Lower lobe of right lung (tissue), 2 donors: ENCODE data around the gene PTPRN2. TPM values are rescaled to one million over a fixed set of nuclear protein-coding genes. Genes with fewer than 3 reads are reported as not detected.

ENCODE experiments used
- ATAC-seq, 2 donors: fragments of 200-7000 bp; cut with Tn5 transposase; one replicate each; pipeline ENCODE4 v1.9.1; 2020 to 2022; ENCODE audit warnings: mild to moderate bottlenecking in 2 of 2, moderate library complexity in 2 of 2
- DNase-seq: peaks from one replicate; pipeline ENCODE4 v3.0.0-alpha.2; 2020
- H3K27ac ChIP-seq: fragments of 200-600 bp; one replicate; pipeline ENCODE4 v1.8.0; 2022
- H3K27me3 ChIP-seq: fragments of 200-600 bp; one replicate; pipeline ENCODE4 v1.8.0; 2022; ENCODE audit warnings: low read depth
- H3K36me3 ChIP-seq: fragments of 200-600 bp; one replicate; pipeline ENCODE4 v1.8.0; 2022; ENCODE audit warnings: mild to moderate bottlenecking
- H3K4me1 ChIP-seq: fragments of 200-600 bp; one replicate; pipeline ENCODE4 v1.8.0; 2022
- H3K4me3 ChIP-seq: fragments of 200-600 bp; one replicate; pipeline ENCODE4 v1.8.0; 2022; ENCODE audit warnings: mild to moderate bottlenecking
- H3K9me3 ChIP-seq: fragments of 200-600 bp; one replicate; pipeline ENCODE4 v1.8.0; 2022
- CTCF ChIP-seq: fragments of 200-600 bp; IDR thresholded peaks from one replicate; pipeline ENCODE4 v1.8.0; 2022; ENCODE audit warnings: antibody characterized with exemption, mild to moderate bottlenecking
- intact Hi-C: fragments of 100-400 bp; cut with DNase I; formaldehyde crosslinking; loops from one replicate; pipeline ENCODE4 v1.11.0; 2022
- total RNA-seq: library from RNA; stranded (reverse); fragmentation: NEBNext Ultra II Directional; extraction: Animal tissue kit (Norgen Biotek cat#: 25700); gene quantifications from one replicate; pipeline ENCODE4 v1.2.1, GENCODE V29; 2021
- donor health status: DM: no; HTN: yes; CAD: no; lungs with severe emphysema.

Gene PTPRN2
- total RNA-seq, 1 donor from 2014 or later: 6.8 TPM

GRCh38 chr7:157764193-157764592, 823.4 kb downstream of the PTPRN2 start:
- no peaks in the 10 kb centered on the region for H3K4me1 ChIP-seq

DNA sequence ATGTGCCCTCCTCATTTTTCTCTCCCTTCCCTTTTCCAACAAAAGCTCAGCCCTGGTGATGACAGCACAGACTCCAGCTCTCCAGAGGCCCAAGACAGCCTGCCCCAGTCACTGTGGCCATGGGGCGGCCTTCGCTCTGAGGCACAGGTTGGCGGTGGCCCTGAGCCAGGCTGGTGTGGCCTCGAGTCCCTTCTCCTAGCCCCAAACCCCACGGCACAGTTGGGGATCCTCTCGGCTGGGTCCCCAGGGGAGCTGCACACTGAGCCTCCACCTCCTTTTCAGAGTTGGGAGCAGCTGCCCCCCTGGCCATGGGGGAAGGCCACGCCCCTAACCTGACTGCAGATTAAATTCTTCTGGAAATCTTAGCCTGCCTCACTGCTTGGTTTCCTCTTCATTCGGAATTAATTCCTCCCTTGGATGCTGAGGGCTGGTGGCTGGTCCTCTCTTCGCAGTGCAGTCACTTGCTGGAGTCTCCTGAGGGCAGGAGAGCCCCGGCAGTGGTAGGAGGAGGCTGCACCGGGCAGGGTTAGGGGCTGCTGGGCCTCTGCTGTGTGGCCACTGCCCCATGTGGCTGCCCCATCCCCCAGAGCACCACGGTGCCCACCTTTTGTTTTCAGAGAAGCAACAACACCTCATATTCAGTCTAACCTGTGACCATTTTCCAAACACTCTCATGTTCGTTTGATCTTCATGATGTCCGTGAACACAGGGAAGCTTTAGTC, 824.2 kb downstream of the PTPRN2 start:
- H3K4me3 ChIP-seq: no peak overlapping the region
- no peaks in the 10 kb centered on the region for H3K4me1 ChIP-seq
- H3K27ac ChIP-seq: no peak overlapping the region
- no peaks in the 10 kb centered on the region for H3K9me3 ChIP-seq
- no peaks in the 10 kb centered on the region for H3K27me3 ChIP-seq
- no peaks in the 10 kb centered on the region for H3K36me3 ChIP-seq
- ATAC-seq (peak in 1 of 2 donors; percentile 25), DNase-seq (peak; percentile 24)
- no peak for TF ChIP-seq CTCF
- intact Hi-C loops: no loop called here

More at GRCh38 chr7:157764193-157764592, 823.4 kb downstream of the PTPRN2 start:
- intact Hi-C loops: no loop called here
- Histone ChIP-seq H3K4me3 (no peak overlapping the region), H3K9me3 (no peaks in the 10 kb centered on the region), H3K36me3 (no peaks in the 10 kb centered on the region), H3K27me3 (peaks cover 4% of the 10 kb centered on the region), H3K27ac (no peak overlapping the region)
- ATAC-seq (no peak), DNase-seq (no peak)
- no peak for TF ChIP-seq CTCF

- Histone ChIP-seq H3K4me1 (no peaks in the 10 kb centered on the region), H3K9me3 (no peaks in the 10 kb centered on the region), H3K4me3 (no peak overlapping the region), H3K36me3 (no peaks in the 10 kb centered on the region), H3K27me3 (no peaks in the 10 kb centered on the region), H3K27ac (no peak overlapping the region)
- intact Hi-C loops: no loop called here
- DNase-seq (peak; percentile 42), ATAC-seq (no peak)
- TF ChIP-seq CTCF: no peak
Measured at GRCh38 chr7:157762824-157763223, 824.8 kb downstream of the PTPRN2 start.

GRCh38 chr7:157760004-157760730, 827.5 kb downstream of the PTPRN2 start:
- Histone ChIP-seq H3K4me3 (no peak overlapping the region), H3K36me3 (no peaks in the 10 kb centered on the region), H3K27me3 (no peaks in the 10 kb centered on the region), H3K4me1 (no peaks in the 10 kb centered on the region), H3K27ac (no peak overlapping the region), H3K9me3 (no peaks in the 10 kb centered on the region)
- no peak for TF ChIP-seq CTCF
- intact Hi-C loops: no loop called here
- ATAC-seq (no peak), DNase-seq (no peak)

- H3K27ac ChIP-seq: no peak overlapping the region
- H3K36me3 ChIP-seq: no peaks in the 10 kb centered on the region
- TF ChIP-seq CTCF: no peak
- ATAC-seq (no peak), DNase-seq (peak; percentile 24)
- intact Hi-C loops: no loop called here
- H3K4me3 ChIP-seq: no peak overlapping the region
- no peaks in the 10 kb centered on the region for H3K4me1 ChIP-seq
- H3K27me3 ChIP-seq: no peaks in the 10 kb centered on the region
- no peaks in the 10 kb centered on the region for H3K9me3 ChIP-seq
Measured at GRCh38 chr7:157759246-157759805, 828.3 kb downstream of the PTPRN2 start.
